K562 (cell line): ENCODE results near the gene GLYATL1B. TPM values are rescaled to one million over a fixed set of nuclear protein-coding genes. Genes with fewer than 3 reads are reported as not detected.

Source experiments
- CREB3L1 ChIP-seq: fragments of 450-650 bp; IDR thresholded peaks from 2 replicates; pipeline ENCODE4 v1.6.1; 2014; ENCODE audit warnings: low read depth, mild to moderate bottlenecking, moderate library complexity, borderline replicate concordance
- HNRNPLL ChIP-seq: fragments of 200-400 bp; formaldehyde crosslinking; IDR thresholded peaks from 2 replicates; pipeline ENCODE4 v1.6.1; 2017; ENCODE audit warnings: low read length, low read depth, mild to moderate bottlenecking; ENCODE audit not compliant: poor library complexity, severe bottlenecking
- VEZF1 ChIP-seq: fragments of 200-800 bp; sonication (Bioruptor generic); IDR thresholded peaks from 2 replicates; pipeline ENCODE4 v1.6.1; 2017; ENCODE audit warnings: missing genetic modification characterization, missing compliant biosample characterization
- ZNF639 ChIP-seq, 2 experiments: fragments of 200-800 bp in 1 of 2; sonication (Bioruptor generic) in 1 of 2; sonication (generic) in 1 of 2; formaldehyde crosslinking in 1 of 2; IDR thresholded peaks in 1 of 2; conservative IDR thresholded peaks in 1 of 2; 2 replicates each; pipeline versions ENCODE4 v1.5.0 to v1.6.1; 2016 to 2020; ENCODE audit warnings: missing compliant biosample characterization in 1 of 2, missing genetic modification characterization in 1 of 2, missing genetic modification reagents in 1 of 2
- polyA plus RNA-seq, 8 experiments: library from polyadenylated mRNA; depleted of rRNA in 4 of 8; stranded (reverse) in 5 of 8; unstranded in 3 of 8; fragments of >200 nt; fragmentation: Nextera tagmentation in 2 of 8; fragmentation: Illumina TruSeq in 1 of 8; extraction: Ambion mirVana in 2 of 8; extraction: Trizol in 1 of 8; gene quantifications; 2 replicates each; pipeline versions ENCODE4 v1.2.1 to v1.2.3, GENCODE V29; 2011 to 2014; ENCODE audit warnings: inconsistent platforms in 1 of 8, missing spikeins in 1 of 8
- total RNA-seq, 7 experiments: library from RNA; depleted of rRNA in 6 of 7; stranded (reverse); fragments of >200 nt in 6 of 7; fragmentation: Illumina TruSeq in 2 of 7; extraction: Trizol in 2 of 7; gene quantifications; 2 replicates each; pipeline versions ENCODE4 v1.2.1 to v1.2.3, GENCODE V29; 2011 to 2021; ENCODE audit warnings: low replicate concordance in 1 of 7

The GLYATL1B gene
- total and polyA plus RNA-seq, 9 of the 15 experiments (the other 6 are each of a cell fraction or from before 2014, with no cell fraction given), result not detected

GRCh38 chr11:59142530-59143507 lies 56.7 kb downstream of the GLYATL1B start, which contains the start of gene FAM111A (continued):
- TF ChIP-seq VEZF1 (CRISPR knock-in tag) (peak; percentile 42; the same call in 1 of the 2 replicates), HNRNPLL (peak; percentile 47), ZNF639 (CRISPR knock-in tag; conservative IDR thresholded peaks at IDR 0.05 in 1 of 2, IDR thresholded peaks at IDR 0.05 in 1 of 2) (peak in 1 of 2 experiments; percentile 39; a peak in 1 of 4 replicates), CREB3L1 (peak; percentile 60; the same call in 1 of the 2 replicates)
